Adipocyte (in vitro differentiated cells): ENCODE results near the gene TTYH3.
"Not testable (repeated sequence)": the region's sequence is repeated elsewhere in the genome, so short reads cannot be mapped to it uniquely, and the experiment has no call there.

Experiments used
- DNase-seq: peaks from one replicate; pipeline ENCODE4 v3.0.0-alpha.2; 2015; ENCODE audit warnings: low read depth
- H3K27me3 ChIP-seq: replicated peaks from 2 replicates; pipeline ENCODE4 v1.7.0; 2013; ENCODE audit warnings: mild to moderate bottlenecking, low read length, moderate library complexity; ENCODE audit not compliant: control insufficient read depth, insufficient read depth
- H3K36me3 ChIP-seq: 2 replicates; pipeline ENCODE4 v1.7.0; 2013; ENCODE audit warnings: low read length, mild to moderate bottlenecking, moderate library complexity; ENCODE audit not compliant: control insufficient read depth, insufficient read depth, severe bottlenecking
- H3K4me1 ChIP-seq: 2 replicates; pipeline ENCODE4 v1.7.0; 2013; ENCODE audit warnings: mild to moderate bottlenecking, low read length, moderate library complexity; ENCODE audit not compliant: control insufficient read depth, insufficient read depth
- H3K4me3 ChIP-seq: 2 replicates; pipeline ENCODE4 v1.7.0; 2013; ENCODE audit warnings: mild to moderate bottlenecking, low read length, moderate library complexity
- H3K9ac ChIP-seq: 2 replicates; pipeline ENCODE4 v1.7.0; 2013; ENCODE audit warnings: mild to moderate bottlenecking, low read length, moderate library complexity
- H3K9me3 ChIP-seq: 2 replicates; pipeline ENCODE4 v1.7.0; 2013; ENCODE audit warnings: mild to moderate bottlenecking, low read length, moderate library complexity; ENCODE audit not compliant: control insufficient read depth

Gene TTYH3, protein sequence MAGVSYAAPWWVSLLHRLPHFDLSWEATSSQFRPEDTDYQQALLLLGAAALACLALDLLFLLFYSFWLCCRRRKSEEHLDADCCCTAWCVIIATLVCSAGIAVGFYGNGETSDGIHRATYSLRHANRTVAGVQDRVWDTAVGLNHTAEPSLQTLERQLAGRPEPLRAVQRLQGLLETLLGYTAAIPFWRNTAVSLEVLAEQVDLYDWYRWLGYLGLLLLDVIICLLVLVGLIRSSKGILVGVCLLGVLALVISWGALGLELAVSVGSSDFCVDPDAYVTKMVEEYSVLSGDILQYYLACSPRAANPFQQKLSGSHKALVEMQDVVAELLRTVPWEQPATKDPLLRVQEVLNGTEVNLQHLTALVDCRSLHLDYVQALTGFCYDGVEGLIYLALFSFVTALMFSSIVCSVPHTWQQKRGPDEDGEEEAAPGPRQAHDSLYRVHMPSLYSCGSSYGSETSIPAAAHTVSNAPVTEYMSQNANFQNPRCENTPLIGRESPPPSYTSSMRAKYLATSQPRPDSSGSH

GRCh38 chr7:2631946-2632732, at the start of gene TTYH3:
Gene TTYH3 (plus strand): TSS chr7:2631986. CDS start chr7:2632156, 170 bp downstream.
- no peaks in the 10 kb centered on the region for H3K9me3 ChIP-seq
- peak within 1 kb of the TSS; percentile 81 for H3K9ac ChIP-seq
- DNase-seq: no peak
- H3K27me3 ChIP-seq: no peaks in the 10 kb centered on the region
- peaks cover 48% of the 10 kb centered on the region for H3K4me1 ChIP-seq
- no peaks in the 10 kb centered on the region for H3K36me3 ChIP-seq
- H3K4me3 ChIP-seq: peak within 1 kb of the TSS; percentile 87

DNA sequence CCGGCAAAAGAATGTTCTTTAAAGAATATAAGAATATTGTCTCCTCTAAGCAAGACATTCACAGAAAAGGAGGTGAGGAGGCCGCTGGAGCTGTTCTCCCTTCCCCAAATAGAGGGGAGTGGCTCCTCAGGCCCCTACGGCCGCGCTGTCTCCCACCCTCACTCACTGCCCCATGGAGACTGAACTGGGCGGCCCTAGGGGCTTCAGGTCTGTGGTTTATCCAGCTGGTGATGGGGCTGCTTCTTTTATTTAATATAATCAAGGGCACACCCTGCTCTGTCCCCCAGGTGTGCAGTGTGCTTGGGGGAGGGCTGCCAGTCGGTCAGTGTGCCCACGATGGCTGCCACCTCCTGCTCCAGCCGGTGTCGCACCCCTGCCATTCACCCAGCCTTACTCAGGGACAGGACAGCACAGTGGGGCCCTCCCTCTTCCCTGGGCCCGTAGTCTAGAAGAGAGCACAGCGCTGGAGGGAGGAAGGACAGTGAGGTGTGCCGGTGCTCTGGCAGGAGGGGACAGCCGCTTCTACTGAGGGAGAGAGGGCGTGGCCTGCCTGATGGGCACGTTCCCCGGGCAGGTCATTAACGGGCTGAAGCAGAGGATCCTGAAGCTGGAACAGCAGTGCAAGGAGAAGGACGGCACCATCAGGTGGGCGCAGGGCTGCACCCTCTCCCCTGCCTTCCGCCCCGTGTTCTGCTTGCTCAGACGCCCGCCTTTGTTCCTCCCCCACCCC, 49.6 kb upstream of the TTYH3 start:
- Histone ChIP-seq H3K9me3 (no peaks in the 10 kb centered on the region), H3K4me3 (no peak overlapping the region), H3K4me1 (no peaks in the 10 kb centered on the region), H3K27me3 (no peaks in the 10 kb centered on the region), H3K36me3 (peaks cover 35% of the 10 kb centered on the region), H3K9ac (no peak overlapping the region)
- no peak for DNase-seq

GRCh38 chr7:2583798-2584580, 47.8 kb upstream of the TTYH3 start:
- H3K27me3 ChIP-seq: no peaks in the 10 kb centered on the region
- H3K4me1 ChIP-seq: no peaks in the 10 kb centered on the region
- H3K9ac ChIP-seq: no peak overlapping the region
- H3K4me3 ChIP-seq: no peak overlapping the region
- peaks cover 25% of the 10 kb centered on the region for H3K36me3 ChIP-seq
- no peak for DNase-seq
- H3K9me3 ChIP-seq: no peaks in the 10 kb centered on the region

DNA sequence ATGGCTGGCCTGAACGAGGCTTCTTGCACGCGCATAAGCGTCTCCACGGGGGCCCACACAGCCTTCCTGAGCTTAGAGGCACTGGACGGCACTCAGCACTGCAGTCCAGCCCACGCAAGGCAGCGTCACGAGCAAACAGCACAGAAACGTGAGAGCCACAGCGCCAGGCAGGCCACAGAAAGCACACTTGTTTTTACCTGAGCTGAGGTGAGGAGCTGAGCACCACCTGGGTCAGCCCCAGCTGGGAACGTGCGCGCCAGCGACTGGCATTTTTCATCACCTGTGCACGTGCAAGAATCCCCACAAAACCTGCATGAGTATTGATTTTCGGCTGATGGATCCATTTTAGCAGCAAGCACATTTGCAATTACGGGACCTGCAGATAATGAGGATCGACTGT, 46.3 kb upstream of the TTYH3 start:
- DNase-seq: no peak
- H3K27me3 ChIP-seq: no peaks in the 10 kb centered on the region
- no peaks in the 10 kb centered on the region for H3K9me3 ChIP-seq
- no peaks in the 10 kb centered on the region for H3K4me1 ChIP-seq
- H3K36me3 ChIP-seq: peaks cover 27% of the 10 kb centered on the region
- H3K4me3 ChIP-seq: no peak overlapping the region
- H3K9ac ChIP-seq: no peak overlapping the region

- DNase-seq: no peak
- H3K9ac ChIP-seq: no peak overlapping the region
- H3K4me1 ChIP-seq: no peaks in the 10 kb centered on the region
- H3K36me3 ChIP-seq: peaks cover 27% of the 10 kb centered on the region
- no peaks in the 10 kb centered on the region for H3K27me3 ChIP-seq
- no peaks in the 10 kb centered on the region for H3K9me3 ChIP-seq
- H3K4me3 ChIP-seq: no peak overlapping the region
Observed at GRCh38 chr7:2586326-2587020, 45.3 kb upstream of the TTYH3 start.

- Histone ChIP-seq H3K4me1 (no peaks in the 10 kb centered on the region), H3K9me3 (no peaks in the 10 kb centered on the region), H3K4me3 (no peak overlapping the region), H3K27me3 (no peaks in the 10 kb centered on the region), H3K36me3 (peaks cover 29% of the 10 kb centered on the region), H3K9ac (no peak overlapping the region)
- no peak for DNase-seq
Observed at GRCh38 chr7:2587134-2587533, 44.7 kb upstream of the TTYH3 start.

- DNase-seq: no peak
Observed at GRCh38 chr7:2587778-2588177, 44.0 kb upstream of the TTYH3 start.

GRCh38 chr7:2589341-2589740, 42.4 kb upstream of the TTYH3 start:
- H3K4me1 ChIP-seq: no peaks in the 10 kb centered on the region
- H3K36me3 ChIP-seq: peaks cover 41% of the 10 kb centered on the region
- H3K27me3 ChIP-seq: no peaks in the 10 kb centered on the region
- no peak for DNase-seq
- no peak overlapping the region for H3K9ac ChIP-seq
- H3K9me3 ChIP-seq: no peaks in the 10 kb centered on the region
- no peak overlapping the region for H3K4me3 ChIP-seq

More at GRCh38 chr7:2587778-2588177, 44.0 kb upstream of the TTYH3 start:
- H3K36me3 ChIP-seq: peaks cover 35% of the 10 kb centered on the region
- H3K9me3 ChIP-seq: no peaks in the 10 kb centered on the region
- no peaks in the 10 kb centered on the region for H3K4me1 ChIP-seq
- no peak overlapping the region for H3K9ac ChIP-seq
- no peak overlapping the region for H3K4me3 ChIP-seq
- no peaks in the 10 kb centered on the region for H3K27me3 ChIP-seq

DNA sequence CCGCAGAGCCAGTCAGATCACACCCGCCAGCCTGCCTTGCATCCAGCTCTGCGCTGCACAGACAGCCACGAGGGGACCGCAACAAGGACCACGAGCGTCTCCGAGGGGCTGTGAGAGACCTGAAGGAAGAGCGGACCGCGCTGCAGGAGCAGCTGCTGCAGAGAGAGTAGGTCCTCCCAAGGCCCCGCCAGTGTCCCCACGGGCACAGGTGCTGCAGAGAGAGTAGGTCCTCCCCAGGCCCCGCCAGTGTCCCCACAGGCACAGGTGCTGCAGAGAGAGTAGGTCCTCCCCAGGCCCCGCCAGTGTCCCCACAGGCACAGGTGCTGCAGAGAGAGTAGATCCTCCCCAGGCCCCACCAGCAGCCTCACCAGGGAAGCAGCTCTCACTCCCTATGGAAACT, 41.8 kb upstream of the TTYH3 start:
- H3K36me3 ChIP-seq: peaks cover 43% of the 10 kb centered on the region
- not testable (repeated sequence) for H3K9me3 ChIP-seq, H3K4me1 ChIP-seq, DNase-seq, H3K4me3 ChIP-seq, H3K9ac ChIP-seq, H3K27me3 ChIP-seq

DNA sequence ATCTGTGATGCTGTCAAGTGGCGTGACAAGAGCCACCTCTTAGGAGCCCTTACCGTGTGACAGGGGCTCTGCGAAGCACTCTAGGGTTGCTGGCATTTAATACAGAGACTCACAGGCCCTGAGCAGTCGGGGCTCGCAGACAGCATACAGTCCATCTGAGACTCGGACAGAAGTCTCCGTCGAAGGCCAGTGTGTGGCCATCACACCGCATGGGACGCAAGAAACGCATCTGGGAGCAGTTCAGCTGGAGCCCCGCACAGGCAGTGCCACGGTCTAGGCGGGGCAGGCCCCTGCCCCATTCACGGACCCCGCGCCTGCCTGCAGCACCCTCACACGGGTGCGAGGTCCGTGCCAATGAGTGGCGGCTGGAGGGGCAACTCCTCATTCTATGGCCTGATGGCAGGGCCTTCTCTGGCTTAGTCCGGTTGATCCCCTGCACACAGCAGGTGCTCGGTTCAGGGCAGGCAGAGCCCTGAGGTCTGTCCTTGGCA, 39.4 kb upstream of the TTYH3 start:
- DNase-seq: no peak
- H3K9ac ChIP-seq: no peak overlapping the region
- H3K4me1 ChIP-seq: no peaks in the 10 kb centered on the region
- no peak overlapping the region for H3K4me3 ChIP-seq
- H3K9me3 ChIP-seq: no peaks in the 10 kb centered on the region
- H3K36me3 ChIP-seq: peaks cover 49% of the 10 kb centered on the region
- H3K27me3 ChIP-seq: no peaks in the 10 kb centered on the region
